ENCODE results near the gene DTNB.
"Not testable (repeated sequence)": the region's sequence is repeated elsewhere in the genome, so short reads cannot be mapped to it uniquely, and the experiment has no call there.

The DTNB gene

GRCh38 chr2:25541378-25541777 lies 132.0 kb downstream of the DTNB start:
- no peak for DNase-seq (ENCODE audit: low spot score)

GRCh38 chr2:25539136-25539535 lies 134.2 kb downstream of the DTNB start:
- DNase-seq (ENCODE audit: low spot score): no peak

GRCh38 chr2:25537526-25537925 lies 135.9 kb downstream of the DTNB start:
- DNase-seq (ENCODE audit: low spot score): no peak

- DNase-seq (ENCODE audit: low spot score): not testable (repeated sequence)
Measured at GRCh38 chr2:25535411-25536289, 137.7 kb downstream of the DTNB start.

GRCh38 chr2:25534937-25535336 lies 138.4 kb downstream of the DTNB start:
- DNase-seq (ENCODE audit: low spot score): not testable (repeated sequence)

- DNase-seq (ENCODE audit: low spot score): no peak
Measured at GRCh38 chr2:25534455-25534854, 138.9 kb downstream of the DTNB start.

- DNase-seq (ENCODE audit: low spot score): not testable (repeated sequence)
Measured at GRCh38 chr2:25533771-25534170, 139.6 kb downstream of the DTNB start.

- DNase-seq (ENCODE audit: low spot score): no peak
Measured at GRCh38 chr2:25532521-25532920, 140.9 kb downstream of the DTNB start.

GRCh38 chr2:25529034-25529433 lies 144.3 kb downstream of the DTNB start:
- no peak for DNase-seq (ENCODE audit: low spot score)

- DNase-seq (ENCODE audit: low spot score): peak; percentile 68
Measured at GRCh38 chr2:25528173-25528572, 145.2 kb downstream of the DTNB start.

- no peak for DNase-seq (ENCODE audit: low spot score)
Measured at GRCh38 chr2:25524507-25524906, 148.9 kb downstream of the DTNB start.

- DNase-seq (ENCODE audit: low spot score): no peak
Measured at GRCh38 chr2:25523060-25523459, 150.3 kb downstream of the DTNB start.

GRCh38 chr2:25521665-25522387 lies 151.6 kb downstream of the DTNB start:
- DNase-seq (ENCODE audit: low spot score): peak; percentile 35

- DNase-seq (ENCODE audit: low spot score): no peak
Measured at GRCh38 chr2:25521126-25521525, 152.3 kb downstream of the DTNB start.

- DNase-seq (ENCODE audit: low spot score): no peak
Measured at GRCh38 chr2:25517701-25518100, 155.7 kb downstream of the DTNB start.

- no peak for DNase-seq (ENCODE audit: low spot score)
Measured at GRCh38 chr2:25514043-25514637, 159.2 kb downstream of the DTNB start.

GRCh38 chr2:25512707-25513106 lies 160.7 kb downstream of the DTNB start:
- DNase-seq (ENCODE audit: low spot score): no peak

GRCh38 chr2:25506226-25506625 lies 167.2 kb downstream of the DTNB start:
- DNase-seq (ENCODE audit: low spot score): no peak

- no peak for DNase-seq (ENCODE audit: low spot score)
Measured at GRCh38 chr2:25505622-25506021, 167.8 kb downstream of the DTNB start.

GRCh38 chr2:25505182-25505581 lies 168.2 kb downstream of the DTNB start:
- DNase-seq (ENCODE audit: low spot score): no peak

- no peak for DNase-seq (ENCODE audit: low spot score)
Measured at GRCh38 chr2:25504266-25504665, 169.1 kb downstream of the DTNB start.

- DNase-seq (ENCODE audit: low spot score): no peak
Measured at GRCh38 chr2:25499157-25499556, 174.2 kb downstream of the DTNB start.

- no peak for DNase-seq (ENCODE audit: low spot score)
Measured at GRCh38 chr2:25497918-25498407, 175.4 kb downstream of the DTNB start.

Data from AG08396 (cell line).